GM18519 (cell line): ENCODE results near the gene TTBK2.

Experiments
- ATAC-seq: cut with Tn5 transposase; IDR thresholded peaks from one replicate; pipeline ENCODE4 v1.9.1; 2021; ENCODE audit warnings: mild to moderate bottlenecking, moderate library complexity; ENCODE audit not compliant: unreplicated experiment, low FRiP score

TTBK2 gene

GRCh38 chr15:42730536-42730935 is 190.0 kb downstream of the TTBK2 start:
- ATAC-seq: no peak

- no peak for ATAC-seq
Observed at GRCh38 chr15:42730135-42730534, 190.4 kb downstream of the TTBK2 start.

DNA sequence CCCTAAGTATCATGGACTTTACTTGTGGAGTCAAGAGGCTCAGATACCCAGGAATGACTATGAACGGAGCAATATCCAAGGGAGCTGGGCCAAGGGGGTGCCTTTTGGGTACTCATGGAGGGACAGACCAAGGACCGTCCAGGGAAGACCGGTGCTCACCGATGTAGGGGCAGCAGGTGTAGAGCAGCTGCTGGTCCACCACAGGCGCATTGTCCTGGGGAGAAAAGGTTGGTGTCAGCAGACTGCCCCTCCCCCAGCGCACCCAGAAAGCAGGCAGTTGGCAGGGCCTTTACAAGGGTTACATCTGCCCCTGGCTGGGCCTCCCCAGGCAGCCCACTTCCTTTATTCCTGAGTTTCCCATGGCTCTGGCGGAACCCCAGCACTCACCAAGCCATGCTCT is 191.2 kb downstream of the TTBK2 start:
- no peak for ATAC-seq

- no peak for ATAC-seq
Observed at GRCh38 chr15:42728972-42729371, 191.6 kb downstream of the TTBK2 start.

GRCh38 chr15:42728560-42728959 is 192.0 kb downstream of the TTBK2 start:
- no peak for ATAC-seq

DNA sequence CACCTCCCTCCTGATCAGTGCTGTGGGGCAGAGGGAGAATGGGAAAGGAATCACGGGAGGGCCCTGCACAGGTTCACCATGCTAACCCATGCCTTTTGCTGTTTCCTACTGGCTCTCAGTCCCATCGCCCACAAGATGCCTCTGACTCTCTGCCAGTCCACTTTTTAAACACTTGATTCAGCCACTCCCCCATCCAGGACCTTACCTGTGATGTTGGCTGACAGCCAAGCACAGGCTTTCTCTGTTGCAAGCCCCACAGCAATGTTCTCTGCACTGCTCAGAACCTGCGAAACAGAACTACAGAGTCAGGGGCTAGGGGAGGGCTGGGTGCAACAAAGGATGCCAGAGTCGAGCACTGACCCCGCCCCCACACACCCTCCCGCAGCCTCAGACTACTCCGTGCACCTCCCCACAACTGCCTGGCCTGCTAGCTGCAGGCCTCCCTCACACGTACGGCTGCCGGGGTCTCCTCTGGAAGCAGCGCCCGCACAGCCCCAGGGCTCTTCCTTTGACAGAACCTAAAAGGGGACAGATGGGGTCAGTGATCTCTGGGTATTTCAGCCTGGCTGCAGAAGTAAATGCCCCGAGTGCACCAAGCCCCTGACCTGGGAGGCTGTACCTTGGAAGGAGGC is 192.7 kb downstream of the TTBK2 start:
- ATAC-seq: no peak

- no peak for ATAC-seq
Observed at GRCh38 chr15:42726114-42726513, 194.5 kb downstream of the TTBK2 start.

DNA sequence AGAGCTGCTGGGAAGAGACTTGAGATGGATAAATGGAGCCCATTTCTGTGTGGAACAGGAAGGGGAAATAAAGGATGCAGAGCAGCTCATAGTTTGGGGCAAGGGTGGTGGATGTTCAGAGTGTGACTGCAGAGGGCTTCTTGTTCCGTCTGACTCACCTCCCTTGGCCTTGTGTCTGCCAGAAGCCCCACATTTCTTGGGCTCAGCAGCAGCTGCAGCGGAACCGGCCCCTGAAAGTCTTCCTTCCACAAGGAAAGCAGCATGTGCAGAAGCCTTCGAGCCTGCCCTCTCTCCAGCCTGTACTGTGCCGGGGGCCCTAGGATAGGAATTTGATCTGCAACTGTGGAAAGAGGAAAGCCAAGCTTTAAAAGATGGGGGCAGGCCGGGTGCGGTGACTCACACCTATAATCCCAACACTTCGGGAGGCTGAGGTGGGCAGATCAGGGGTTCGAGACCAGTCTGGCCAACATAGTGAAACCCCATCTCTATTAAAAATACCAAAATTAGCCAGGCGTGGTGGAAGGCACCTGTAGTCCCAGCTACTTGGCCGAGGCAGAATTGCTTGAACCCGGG is 195.2 kb downstream of the TTBK2 start:
- ATAC-seq: no peak

GRCh38 chr15:42724276-42724675 is 196.3 kb downstream of the TTBK2 start:
- ATAC-seq: no peak

DNA sequence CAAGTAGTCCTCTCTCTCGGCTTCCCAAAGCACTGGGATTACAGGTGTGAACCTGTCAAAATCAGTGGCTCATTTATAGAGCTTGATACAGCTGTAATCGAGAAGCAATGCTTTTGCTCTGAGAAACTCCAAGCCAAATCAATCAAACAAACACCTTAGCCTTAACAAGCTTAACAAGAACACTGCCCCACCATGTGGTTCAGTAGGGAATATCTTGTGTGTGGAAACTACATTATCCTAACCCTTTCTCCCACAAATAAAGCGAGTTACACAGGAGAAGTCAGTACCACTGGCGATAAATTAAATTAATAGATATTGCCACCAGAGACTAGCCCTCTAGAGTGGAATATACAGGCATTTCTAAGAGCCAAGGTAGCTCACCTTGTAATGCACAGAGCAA is 197.5 kb downstream of the TTBK2 start:
- no peak for ATAC-seq

DNA sequence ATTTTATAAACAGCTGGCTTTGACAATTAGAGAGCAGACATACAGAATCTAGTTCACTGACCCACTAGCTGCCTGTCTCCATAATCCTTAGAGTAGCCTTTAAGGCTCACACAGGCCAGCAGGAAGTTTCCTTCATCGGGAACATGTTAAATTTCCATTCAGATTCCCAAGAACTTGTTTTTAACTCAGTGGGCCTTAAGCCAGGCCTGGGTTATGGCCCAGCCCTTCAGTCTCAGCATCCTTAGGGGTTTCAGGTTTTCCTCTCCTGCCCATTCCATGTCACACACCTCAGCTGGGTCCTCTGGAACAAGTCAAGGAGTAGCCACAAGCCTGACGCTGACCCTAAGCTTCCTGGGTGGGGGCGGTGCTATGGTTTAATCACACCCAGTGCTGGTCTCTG is 198.7 kb downstream of the TTBK2 start:
- no peak for ATAC-seq

DNA sequence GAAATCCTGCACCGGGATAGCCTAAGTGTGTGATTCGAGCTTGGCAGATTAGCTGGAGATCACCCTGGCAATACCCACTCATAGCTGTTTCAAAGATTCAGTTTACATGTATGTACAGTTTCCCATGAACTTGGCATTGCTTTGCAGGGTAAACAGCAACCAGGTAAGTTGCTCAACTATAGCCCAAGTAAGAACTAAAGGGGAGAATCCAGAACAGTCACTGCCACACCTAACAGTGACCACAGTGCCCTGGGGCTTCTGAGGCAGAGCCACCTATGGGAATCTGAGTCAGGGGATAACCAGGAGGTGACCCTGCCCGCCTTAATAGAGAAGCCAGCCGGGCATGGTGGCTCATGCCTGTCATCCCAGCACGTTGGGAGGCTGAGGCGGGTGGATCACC is 199.6 kb downstream of the TTBK2 start:
- ATAC-seq: no peak

DNA sequence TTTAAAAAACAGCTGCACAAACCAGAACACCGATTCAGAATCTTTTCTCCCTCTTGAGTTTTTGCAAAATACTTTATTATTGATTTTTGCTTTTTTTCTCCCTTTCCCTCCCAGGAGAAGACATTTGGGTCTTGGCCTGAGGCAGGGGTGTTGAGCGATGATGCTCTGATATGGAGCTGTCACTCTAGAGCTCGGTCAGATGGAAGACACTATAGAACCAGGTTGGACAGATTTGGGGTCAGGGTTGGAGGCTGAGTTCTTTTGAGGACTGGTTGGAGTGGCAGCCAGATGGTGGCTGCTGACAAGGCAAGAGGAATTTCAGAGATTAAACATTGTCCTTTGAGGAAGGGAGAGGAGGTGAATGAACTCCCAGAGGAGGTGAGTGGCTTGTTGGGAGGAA is 200.5 kb downstream of the TTBK2 start:
- no peak for ATAC-seq

- no peak for ATAC-seq
Observed at GRCh38 chr15:42719043-42719442, 201.5 kb downstream of the TTBK2 start.

- no peak for ATAC-seq
Observed at GRCh38 chr15:42716626-42717025, 204.0 kb downstream of the TTBK2 start.

- no peak for ATAC-seq
Observed at GRCh38 chr15:42716125-42716524, 204.5 kb downstream of the TTBK2 start.

DNA sequence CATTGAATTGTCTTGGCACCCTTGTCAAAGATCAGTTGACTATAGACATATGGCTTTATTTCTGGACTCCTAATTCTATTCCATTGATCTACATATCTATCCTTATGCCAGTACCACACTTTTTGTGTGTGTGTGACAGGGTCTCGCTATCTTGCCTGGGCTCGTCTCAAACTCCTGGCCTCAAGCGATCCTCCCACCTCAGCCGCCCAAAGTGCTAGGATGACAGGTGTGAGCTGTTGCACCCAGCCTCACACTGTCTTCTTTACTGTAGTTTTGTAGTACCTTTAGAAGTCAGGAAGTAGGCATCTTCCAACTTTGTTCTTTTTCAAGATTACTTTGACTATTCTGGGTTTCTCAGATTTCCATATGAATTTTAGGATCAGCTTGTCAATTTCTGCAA is 208.0 kb downstream of the TTBK2 start:
- no peak for ATAC-seq

- no peak for ATAC-seq
Observed at GRCh38 chr15:42711746-42712145, 208.8 kb downstream of the TTBK2 start.

DNA sequence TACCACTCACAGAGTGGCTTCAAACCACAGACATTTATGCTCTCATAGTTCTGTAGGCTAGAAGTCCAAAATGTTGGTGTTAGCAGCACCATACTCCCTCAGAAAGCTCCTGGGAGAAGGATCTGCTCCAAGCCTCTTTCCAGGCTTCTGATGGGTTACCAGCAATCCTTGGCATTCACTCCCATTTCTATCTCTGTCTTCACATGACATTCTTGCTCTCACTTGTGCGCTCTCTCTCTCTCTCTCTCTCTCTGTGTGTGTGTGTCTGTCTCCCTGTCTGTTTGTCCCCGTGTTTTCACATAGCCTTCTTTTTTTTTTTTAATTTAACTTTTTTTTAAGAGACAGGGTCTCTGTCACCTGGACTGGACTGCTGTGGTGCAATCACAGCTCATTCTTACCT is 209.9 kb downstream of the TTBK2 start:
- no peak for ATAC-seq

GRCh38 chr15:42707873-42708544 is 212.6 kb downstream of the TTBK2 start:
- no peak for ATAC-seq

GRCh38 chr15:42707068-42707467 is 213.5 kb downstream of the TTBK2 start:
- ATAC-seq: no peak

GRCh38 chr15:42705336-42705735 is 215.2 kb downstream of the TTBK2 start:
- no peak for ATAC-seq
